Measurements from ENCODE around the gene GRID1. TPM values are rescaled to one million over a fixed set of nuclear protein-coding genes. Genes with fewer than 3 reads are reported as not detected.

The GRID1 gene
- total RNA-seq, 4 donors from 2014 or later: 0.40 to 1.9 (median 1.00) TPM

DNA sequence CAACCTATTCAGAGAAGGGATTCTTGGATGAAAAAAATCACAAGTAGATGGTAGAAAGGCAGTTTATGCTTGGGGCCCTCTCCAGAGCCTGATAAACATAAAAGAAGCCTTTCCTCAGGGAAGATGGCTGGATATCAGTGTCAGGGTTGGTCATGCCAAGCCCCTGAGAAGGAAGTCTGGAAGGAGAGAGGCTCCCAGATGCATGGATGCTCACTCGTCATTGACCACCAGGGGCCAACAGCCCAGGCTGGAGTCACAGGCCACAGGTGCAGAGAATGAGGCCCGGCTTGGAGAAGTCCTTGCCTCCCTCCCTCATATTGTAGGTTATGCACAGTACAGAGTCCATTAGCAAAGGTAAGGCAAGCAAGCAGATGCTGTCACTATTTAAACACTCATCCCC lies 506.7 kb downstream of the GRID1 start:
- H3K9me3 ChIP-seq: no peaks in the 10 kb centered on the region
- in situ Hi-C loops (cut with MboI; ENCODE audit: low pct_ligation_motif_present in 1 of 4, low pct_unique_long_range_greater_than_20kb in 1 of 4, low sequenced_read_pairs in 3 of 4): no loop called here
- H3K4me1 ChIP-seq: no peaks in the 10 kb centered on the region
- H3K27ac ChIP-seq: no peak overlapping the region
- TF ChIP-seq POLR2A (IDR thresholded peaks at IDR 0.05) (no peak), EP300 (IDR thresholded peaks at IDR 0.05; ENCODE audit: low read depth) (no peak), POLR2AphosphoS5 (IDR thresholded peaks at IDR 0.05) (no peak)
- TF ChIP-seq, protein P1, sequence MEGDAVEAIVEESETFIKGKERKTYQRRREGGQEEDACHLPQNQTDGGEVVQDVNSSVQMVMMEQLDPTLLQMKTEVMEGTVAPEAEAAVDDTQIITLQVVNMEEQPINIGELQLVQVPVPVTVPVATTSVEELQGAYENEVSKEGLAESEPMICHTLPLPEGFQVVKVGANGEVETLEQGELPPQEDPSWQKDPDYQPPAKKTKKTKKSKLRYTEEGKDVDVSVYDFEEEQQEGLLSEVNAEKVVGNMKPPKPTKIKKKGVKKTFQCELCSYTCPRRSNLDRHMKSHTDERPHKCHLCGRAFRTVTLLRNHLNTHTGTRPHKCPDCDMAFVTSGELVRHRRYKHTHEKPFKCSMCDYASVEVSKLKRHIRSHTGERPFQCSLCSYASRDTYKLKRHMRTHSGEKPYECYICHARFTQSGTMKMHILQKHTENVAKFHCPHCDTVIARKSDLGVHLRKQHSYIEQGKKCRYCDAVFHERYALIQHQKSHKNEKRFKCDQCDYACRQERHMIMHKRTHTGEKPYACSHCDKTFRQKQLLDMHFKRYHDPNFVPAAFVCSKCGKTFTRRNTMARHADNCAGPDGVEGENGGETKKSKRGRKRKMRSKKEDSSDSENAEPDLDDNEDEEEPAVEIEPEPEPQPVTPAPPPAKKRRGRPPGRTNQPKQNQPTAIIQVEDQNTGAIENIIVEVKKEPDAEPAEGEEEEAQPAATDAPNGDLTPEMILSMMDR (IDR thresholded peaks at IDR 0.05): no peak
- intact Hi-C loops (cut with DNase I; ENCODE audit: low total_unique reads): no loop called here
- H3K36me3 ChIP-seq: no peaks in the 10 kb centered on the region
- no peak overlapping the region for H3K4me3 ChIP-seq
- H3K27me3 ChIP-seq: no peaks in the 10 kb centered on the region
- WGBS, 2 donors (ENCODE audit: low coverage in 1 of 2): 60 to 73% methylated on average over 1 to 2 of the region's 2 CpGs
- no peak for DNase-seq

DNA sequence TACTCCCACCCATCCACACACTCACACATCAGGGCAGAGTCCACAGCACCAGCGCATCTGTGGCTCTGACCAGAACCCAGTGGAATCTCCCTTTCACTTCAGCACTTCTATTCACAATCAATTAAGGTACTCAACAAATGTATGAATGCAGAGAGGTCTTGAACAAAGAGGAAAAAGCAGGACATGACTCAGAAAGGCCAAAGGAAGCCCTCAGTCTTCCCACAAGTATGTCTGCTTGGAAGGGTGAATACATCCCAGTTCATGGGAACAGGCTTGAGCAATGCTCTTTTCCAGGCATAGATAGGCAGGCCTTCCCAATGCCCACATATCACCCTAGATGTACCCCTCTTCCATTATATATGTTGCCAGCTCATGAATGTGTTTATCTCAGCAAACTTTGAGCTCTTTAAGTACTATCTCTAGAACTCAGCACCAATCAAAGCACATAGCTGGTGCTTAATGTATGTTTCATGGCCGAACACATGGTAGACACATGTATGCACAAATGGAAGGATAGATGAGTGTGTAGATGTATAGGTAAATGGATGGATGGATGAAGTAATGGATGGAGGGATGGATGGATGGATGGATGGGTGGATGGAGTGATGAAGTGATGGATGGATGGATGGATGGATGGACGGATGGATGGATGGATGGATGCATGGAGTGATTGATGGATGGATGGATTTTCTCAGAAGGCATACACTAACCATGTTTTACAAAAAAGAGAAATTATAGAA lies 507.6 kb downstream of the GRID1 start:
- H3K4me3 ChIP-seq: no peak overlapping the region
- H3K27me3 ChIP-seq: no peaks in the 10 kb centered on the region
- WGBS, 2 donors (ENCODE audit: low coverage in 1 of 2): 79 to 86% methylated on average over 2 to 3 of the region's 3 CpGs
- no peaks in the 10 kb centered on the region for H3K4me1 ChIP-seq
- intact Hi-C loops (cut with DNase I; ENCODE audit: low total_unique reads): no loop called here
- no peaks in the 10 kb centered on the region for H3K36me3 ChIP-seq
- no peaks in the 10 kb centered on the region for H3K9me3 ChIP-seq
- no peak for DNase-seq
- no peak for TF ChIP-seq EP300 (IDR thresholded peaks at IDR 0.05; ENCODE audit: low read depth)
- no peak for TF ChIP-seq POLR2A (IDR thresholded peaks at IDR 0.05)
- no peak for TF ChIP-seq POLR2AphosphoS5 (IDR thresholded peaks at IDR 0.05)
- TF ChIP-seq, protein P1 (IDR thresholded peaks at IDR 0.05): no peak
- in situ Hi-C loops (cut with MboI; ENCODE audit: low pct_ligation_motif_present in 1 of 4, low pct_unique_long_range_greater_than_20kb in 1 of 4, low sequenced_read_pairs in 3 of 4): no loop called here
- no peak overlapping the region for H3K27ac ChIP-seq

DNA sequence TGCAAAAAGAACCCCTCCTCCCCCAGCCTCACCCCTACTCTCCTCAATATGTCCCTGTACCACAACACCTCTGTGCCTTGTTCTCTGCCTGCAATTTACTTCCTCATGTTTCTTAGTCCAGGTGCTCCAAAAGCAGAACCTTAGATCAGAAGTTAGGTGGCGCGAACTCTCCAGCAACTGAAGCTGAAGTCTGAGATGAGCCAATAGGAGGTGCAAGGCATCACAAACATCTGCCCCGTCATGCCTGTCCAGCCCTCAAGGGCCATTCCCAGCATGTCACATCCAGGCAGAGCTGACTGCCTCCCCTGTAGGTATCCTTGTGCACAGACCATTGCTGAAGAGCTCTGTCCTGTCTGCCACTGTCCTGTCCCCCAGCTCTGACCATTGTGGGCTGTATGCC lies 508.8 kb downstream of the GRID1 start:
- in situ Hi-C loops (cut with MboI; ENCODE audit: low pct_ligation_motif_present in 1 of 4, low pct_unique_long_range_greater_than_20kb in 1 of 4, low sequenced_read_pairs in 3 of 4): no loop called here
- Histone ChIP-seq H3K27ac (no peak overlapping the region), H3K4me3 (no peak overlapping the region), H3K27me3 (no peaks in the 10 kb centered on the region), H3K9me3 (no peaks in the 10 kb centered on the region), H3K36me3 (no peaks in the 10 kb centered on the region), H3K4me1 (no peaks in the 10 kb centered on the region)
- intact Hi-C loops (cut with DNase I; ENCODE audit: low total_unique reads): no loop called here
- no peak for TF ChIP-seq POLR2A (IDR thresholded peaks at IDR 0.05)
- no peak for DNase-seq
- 76 to 100% methylated on average over 2 to 3 of the region's 3 CpGs for WGBS, 2 donors (ENCODE audit: low coverage in 1 of 2)

DNA sequence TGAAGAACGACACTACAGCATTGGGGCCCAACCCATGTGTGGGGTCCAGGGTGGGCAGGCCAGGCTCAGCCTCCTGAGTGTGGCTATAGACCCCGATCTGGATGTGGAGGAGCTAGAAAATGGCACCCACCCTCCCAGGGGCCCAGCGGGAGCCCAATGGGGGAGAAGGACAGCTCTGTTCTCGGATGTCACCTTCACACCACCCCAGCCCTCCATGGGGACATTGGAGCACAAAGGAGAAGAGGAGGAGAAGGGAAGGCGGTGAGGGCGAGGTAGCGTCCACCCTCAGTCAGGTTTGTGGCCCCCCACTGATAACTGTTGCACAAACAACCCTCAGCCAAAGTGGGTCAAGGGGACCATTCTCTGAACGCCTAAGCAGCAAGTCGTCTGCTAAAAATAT lies 509.3 kb downstream of the GRID1 start:
- H3K9me3 ChIP-seq: no peaks in the 10 kb centered on the region
- H3K36me3 ChIP-seq: no peaks in the 10 kb centered on the region
- 75 to 79% methylated on average over 2 to 9 of the region's 9 CpGs for WGBS, 2 donors (ENCODE audit: low coverage in 1 of 2)
- no peak for DNase-seq
- no peaks in the 10 kb centered on the region for H3K27me3 ChIP-seq
- H3K4me3 ChIP-seq: no peak overlapping the region
- in situ Hi-C loops (cut with MboI; ENCODE audit: low pct_ligation_motif_present in 1 of 4, low pct_unique_long_range_greater_than_20kb in 1 of 4, low sequenced_read_pairs in 3 of 4): no loop called here
- TF ChIP-seq EP300 (IDR thresholded peaks at IDR 0.05; ENCODE audit: low read depth) (no peak), POLR2A (IDR thresholded peaks at IDR 0.05) (no peak), POLR2AphosphoS5 (IDR thresholded peaks at IDR 0.05) (no peak)
- TF ChIP-seq, protein P1 (IDR thresholded peaks at IDR 0.05): no peak
- H3K4me1 ChIP-seq: no peaks in the 10 kb centered on the region
- no peak overlapping the region for H3K27ac ChIP-seq
- intact Hi-C loops (cut with DNase I; ENCODE audit: low total_unique reads): no loop called here

DNA sequence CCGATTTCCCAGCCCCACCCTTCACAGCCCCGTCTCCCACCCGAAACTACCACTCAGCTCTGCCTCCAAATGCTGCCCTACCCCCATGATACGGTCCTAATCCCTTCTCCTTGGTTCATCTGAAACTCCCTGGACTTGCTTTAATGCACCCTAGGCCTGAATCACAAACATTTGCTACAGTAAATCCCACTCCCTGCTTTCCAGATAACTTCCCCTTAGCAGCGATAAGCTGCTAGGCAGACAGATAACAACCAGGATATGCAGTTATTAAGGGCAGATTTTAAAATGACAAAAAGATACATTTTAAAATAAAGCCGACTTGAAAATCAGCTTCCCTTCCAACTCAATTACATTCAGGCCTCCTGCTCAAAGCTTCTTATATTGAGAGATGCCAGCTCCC lies 514.7 kb downstream of the GRID1 start:
- no peak overlapping the region for H3K4me3 ChIP-seq
- H3K4me1 ChIP-seq: no peaks in the 10 kb centered on the region
- 89 to 100% methylated on average over 1 to 6 of the region's 6 CpGs for whole genome bisulfite sequencing, 2 donors (ENCODE audit: low coverage in 1 of 2)
- in situ Hi-C loops (cut with MboI; ENCODE audit: low pct_ligation_motif_present in 1 of 4, low pct_unique_long_range_greater_than_20kb in 1 of 4, low sequenced_read_pairs in 3 of 4) (no loop called here), intact Hi-C loops (cut with DNase I; ENCODE audit: low total_unique reads) (no loop called here)
- no peak overlapping the region for H3K27ac ChIP-seq
- no peaks in the 10 kb centered on the region for H3K36me3 ChIP-seq
- TF ChIP-seq POLR2AphosphoS5 (IDR thresholded peaks at IDR 0.05): no peak
- H3K27me3 ChIP-seq: no peaks in the 10 kb centered on the region
- H3K9me3 ChIP-seq: no peaks in the 10 kb centered on the region
- no peak for DNase-seq
